Bronchial epithelial cell (primary cell): ENCODE measurements around the gene SORCS2. TPM values are rescaled to one million over a fixed set of nuclear protein-coding genes. Genes with fewer than 3 reads are reported as not detected.

Experiments used
- DNase-seq: peaks from one replicate; pipeline ENCODE4 v3.0.0-alpha.2; 2010; ENCODE audit warnings: low read depth
- FAIRE-seq: peaks from 2 replicates; lab custom pipeline; 2011; peaks lifted over from hg19 to GRCh38; lab: Jason Lieb, UNC
- H3K27me3 ChIP-seq: 2 replicates; pipeline ENCODE4 v1.5.1; 2011; ENCODE audit warnings: low read length; ENCODE audit not compliant: control insufficient read depth, insufficient read depth
- H3K36me3 ChIP-seq: 2 replicates; pipeline ENCODE4 v1.5.1; 2011; ENCODE audit warnings: low read length; ENCODE audit not compliant: control insufficient read depth, insufficient read depth
- H3K4me3 ChIP-seq: 2 replicates; pipeline ENCODE4 v1.5.1; 2011; ENCODE audit warnings: mild to moderate bottlenecking, low read depth, low read length, control low read depth
- CTCF ChIP-seq: IDR thresholded peaks from 2 replicates; pipeline ENCODE4 v1.5.1; 2011; ENCODE audit warnings: mild to moderate bottlenecking, moderate library complexity, low read length, control low read depth, inconsistent platforms; ENCODE audit not compliant: insufficient read depth, severe bottlenecking
- total RNA-seq: library from RNA; depleted of rRNA; stranded (reverse); fragments of >200 nt; gene quantifications from 2 replicates; pipeline ENCODE4 v1.2.1, GENCODE V29; 2014

SORCS2 gene
- total RNA-seq, 1 donor from 2014 or later: under 0.01 TPM

GRCh38 chr4:7731437-7731836, 539.1 kb downstream of the SORCS2 start:
- FAIRE-seq: no peak
- Histone ChIP-seq H3K27me3 (no peaks in the 10 kb centered on the region), H3K4me3 (no peak overlapping the region), H3K36me3 (no peaks in the 10 kb centered on the region)
- DNase-seq: no peak
- no peak for TF ChIP-seq CTCF

- FAIRE-seq (no peak), DNase-seq (no peak)
- TF ChIP-seq CTCF: no peak
- H3K27me3 ChIP-seq: no peaks in the 10 kb centered on the region
- H3K4me3 ChIP-seq: no peak overlapping the region
- no peaks in the 10 kb centered on the region for H3K36me3 ChIP-seq
These were observed 539.9 kb downstream of the SORCS2 start for GRCh38 chr4:7732263-7732662.

- TF ChIP-seq CTCF: no peak
- Histone ChIP-seq H3K4me3 (no peak overlapping the region), H3K27me3 (no peaks in the 10 kb centered on the region), H3K36me3 (no peaks in the 10 kb centered on the region)
- DNase-seq (no peak), FAIRE-seq (no peak)
These were observed 540.9 kb downstream of the SORCS2 start for GRCh38 chr4:7733201-7733600.

- Histone ChIP-seq H3K27me3 (no peaks in the 10 kb centered on the region), H3K36me3 (no peaks in the 10 kb centered on the region), H3K4me3 (no peak overlapping the region)
- DNase-seq (no peak), FAIRE-seq (no peak)
- no peak for TF ChIP-seq CTCF
These were observed 541.7 kb downstream of the SORCS2 start for GRCh38 chr4:7733801-7734650.

GRCh38 chr4:7734651-7735260, 542.4 kb downstream of the SORCS2 start:
- H3K36me3 ChIP-seq: no peaks in the 10 kb centered on the region
- no peak overlapping the region for H3K4me3 ChIP-seq
- no peak for TF ChIP-seq CTCF
- no peak for FAIRE-seq
- no peaks in the 10 kb centered on the region for H3K27me3 ChIP-seq
- no peak for DNase-seq
